AG10803 (cell line): ENCODE data around the gene ZNRF4.
A peak's percentile ranks its signal among the peaks of the same experiment; 100 is the strongest.
"Not testable (repeated sequence)": the region's sequence is repeated elsewhere in the genome, so short reads cannot be mapped to it uniquely, and the experiment has no call there.

Experiments used
- DNase-seq: peaks from one replicate; pipeline ENCODE4 v3.0.0; 2010; ENCODE audit warnings: low read depth
- H3K4me3 ChIP-seq: 2 replicates; pipeline ENCODE4 v1.5.1; 2011; ENCODE audit warnings: mild to moderate bottlenecking, low read length, control low read depth
- CTCF ChIP-seq: conservative IDR thresholded peaks from 2 replicates; pipeline ENCODE4 v1.5.1; 2011; ENCODE audit warnings: mild to moderate bottlenecking, low read length, control low read depth, inconsistent platforms

The ZNRF4 gene

GRCh38 chr19:5434970-5435641, 20.1 kb upstream of the ZNRF4 start:
- TF ChIP-seq CTCF: no peak
- H3K4me3 ChIP-seq: no peak overlapping the region
- peak; percentile 60 for DNase-seq

- no peak overlapping the region for H3K4me3 ChIP-seq
- TF ChIP-seq CTCF: no peak
- DNase-seq: no peak
Observed at GRCh38 chr19:5435642-5436017, 19.6 kb upstream of the ZNRF4 start.

GRCh38 chr19:5436106-5436947, 18.9 kb upstream of the ZNRF4 start:
- peak; percentile 78 for DNase-seq
- peak overlapping the region; percentile 52 for H3K4me3 ChIP-seq
- TF ChIP-seq CTCF: no peak

- peak overlapping the region; percentile 52 for H3K4me3 ChIP-seq
- no peak for TF ChIP-seq CTCF
- DNase-seq: no peak
Observed at GRCh38 chr19:5436948-5437306, 18.3 kb upstream of the ZNRF4 start.

GRCh38 chr19:5438756-5439155, 16.5 kb upstream of the ZNRF4 start:
- not testable (repeated sequence) for H3K4me3 ChIP-seq, DNase-seq

GRCh38 chr19:5439452-5439851, 15.8 kb upstream of the ZNRF4 start:
- no peak for TF ChIP-seq CTCF
- no peak overlapping the region for H3K4me3 ChIP-seq
- DNase-seq: no peak

GRCh38 chr19:5440299-5440698, 14.9 kb upstream of the ZNRF4 start:
- no peak for TF ChIP-seq CTCF
- H3K4me3 ChIP-seq: no peak overlapping the region
- no peak for DNase-seq
